T follicular helper cell (primary cell): ENCODE data around the gene SNRPA.
"Not testable (repeated sequence)": the region's sequence is repeated elsewhere in the genome, so short reads cannot be mapped to it uniquely, and the experiment has no call there.

Experiments used
- DNase-seq: peaks from one replicate; pipeline ENCODE4 v3.0.0-alpha.2; 2020; ENCODE audit warnings: low read depth

SNRPA gene

DNA sequence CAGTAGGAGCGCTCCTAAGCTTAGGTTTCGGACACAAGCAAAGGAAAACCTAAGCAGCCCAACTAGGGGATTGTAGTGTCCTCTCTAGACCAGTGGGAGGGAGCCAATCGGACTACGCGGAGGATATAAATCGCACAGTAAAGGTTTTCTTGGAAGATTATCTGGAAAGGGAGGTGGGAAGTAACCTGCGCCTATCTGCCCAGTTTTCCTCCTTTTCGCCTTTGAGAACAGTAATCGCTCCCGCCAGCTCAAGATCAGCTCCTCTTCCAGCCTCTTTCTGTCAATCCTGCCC is 26.6 kb downstream of the SNRPA start:
- DNase-seq: no peak

DNA sequence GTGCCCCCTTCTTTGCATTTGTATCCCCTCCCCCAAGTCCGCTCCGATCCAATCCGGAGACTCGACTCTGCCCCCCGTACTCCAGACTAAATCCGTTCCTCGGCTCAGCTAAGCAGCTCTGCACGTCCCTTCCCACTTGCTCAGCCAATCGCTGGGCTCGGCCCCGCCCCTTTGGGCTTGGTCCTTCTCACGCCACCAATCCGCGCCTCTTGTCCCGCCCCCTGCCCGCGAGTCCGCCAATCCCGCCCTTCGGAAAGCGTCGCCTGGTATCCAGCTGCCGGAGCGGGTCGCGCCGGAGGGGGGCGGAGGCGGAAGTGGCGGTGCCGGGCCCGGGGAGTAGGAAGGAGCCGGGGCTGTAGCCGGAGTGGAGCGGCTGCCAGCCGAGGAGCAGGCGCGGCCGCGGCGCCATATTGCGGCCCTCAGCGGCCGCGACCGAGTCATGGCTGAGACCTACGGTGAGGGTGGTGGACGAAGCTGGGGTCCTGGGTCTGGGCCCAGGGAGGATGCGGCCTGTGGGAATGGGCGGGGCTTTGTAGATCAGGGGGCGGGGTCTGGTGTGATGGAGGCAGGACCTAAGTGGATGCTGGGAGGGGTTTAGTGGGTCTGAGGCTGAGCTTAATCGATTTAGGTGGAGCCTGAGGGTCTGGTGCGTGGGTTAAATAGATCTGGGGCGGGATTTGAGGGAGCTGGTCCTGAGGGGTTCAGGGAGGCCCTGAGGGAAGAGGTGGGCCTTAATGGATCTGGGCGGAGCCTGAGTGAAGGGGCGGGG is 27.1 kb downstream of the SNRPA start, which contains the start of gene RAB4B:
RAB4B (plus strand) TSS at position 311 of the 769 bp plus-strand sequence; CDS start at position 440, 129 bp downstream.
- peak; percentile 100 for DNase-seq

DNA sequence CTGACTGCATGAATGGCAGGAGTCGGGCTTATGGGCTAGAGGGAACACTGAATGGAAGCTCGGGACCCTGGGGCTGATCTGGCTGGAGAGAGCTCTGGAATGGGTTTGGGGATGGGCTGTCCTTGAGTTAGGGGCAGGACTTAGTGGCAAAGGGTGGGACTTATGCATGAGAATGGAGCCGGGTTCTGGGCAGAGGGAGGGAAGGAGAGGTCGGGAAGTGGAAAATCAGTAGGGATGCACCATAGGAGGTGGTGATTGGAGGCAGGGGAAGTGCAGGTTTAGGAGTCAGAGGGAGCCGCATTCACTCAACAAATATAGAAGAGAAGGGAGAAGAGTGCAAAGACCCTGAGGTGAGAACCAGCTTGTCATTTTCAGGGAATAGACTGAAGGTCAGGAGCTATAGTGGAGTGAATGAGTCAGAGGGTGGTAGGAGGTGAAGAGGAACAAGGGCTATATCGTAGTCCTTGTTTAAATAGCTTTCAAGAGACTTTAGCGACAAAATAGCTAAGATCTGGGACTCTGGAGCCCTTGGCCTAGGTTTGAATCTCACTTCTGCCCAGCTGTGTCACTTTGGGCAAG is 27.8 kb downstream of the SNRPA start:
- DNase-seq: no peak

DNA sequence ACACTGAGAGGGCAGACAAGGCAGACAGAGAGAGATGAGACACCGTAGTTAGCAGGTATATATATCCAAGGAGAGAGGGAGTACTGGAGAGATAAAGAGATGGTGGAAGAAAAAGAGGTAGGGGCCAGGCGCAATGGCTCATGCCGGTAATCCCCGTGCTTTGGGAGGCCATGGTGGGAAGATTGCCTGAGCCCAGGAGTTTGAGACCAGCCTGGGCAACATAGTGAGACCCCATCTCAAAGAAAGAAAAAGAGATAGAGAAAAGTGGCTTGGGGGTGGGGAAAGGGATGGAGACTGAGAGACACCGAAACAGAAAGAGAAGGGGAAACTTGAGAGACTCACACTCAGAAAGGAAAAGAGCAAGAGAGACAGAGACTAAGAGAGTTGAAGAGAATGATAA is 29.6 kb downstream of the SNRPA start:
- DNase-seq: no peak

DNA sequence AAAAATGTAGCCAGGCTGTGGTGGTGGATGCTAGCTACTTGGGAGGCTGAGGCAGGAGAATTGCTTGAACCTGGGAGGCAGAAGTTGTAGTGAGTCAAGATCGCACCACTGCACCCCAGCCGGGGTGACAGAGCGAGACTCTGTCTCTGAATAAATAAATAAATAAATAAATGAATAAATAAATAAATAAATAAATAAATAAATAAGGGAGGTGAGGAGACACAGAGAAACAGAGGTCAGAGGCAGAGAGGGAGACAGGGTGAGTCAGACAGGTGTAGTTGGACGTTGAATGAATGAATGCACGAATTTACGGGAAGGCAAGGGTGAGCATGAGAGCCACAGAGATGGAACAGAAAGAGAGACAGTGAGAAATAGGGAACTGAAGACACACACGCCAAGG is 30.1 kb downstream of the SNRPA start:
- DNase-seq: no peak

DNA sequence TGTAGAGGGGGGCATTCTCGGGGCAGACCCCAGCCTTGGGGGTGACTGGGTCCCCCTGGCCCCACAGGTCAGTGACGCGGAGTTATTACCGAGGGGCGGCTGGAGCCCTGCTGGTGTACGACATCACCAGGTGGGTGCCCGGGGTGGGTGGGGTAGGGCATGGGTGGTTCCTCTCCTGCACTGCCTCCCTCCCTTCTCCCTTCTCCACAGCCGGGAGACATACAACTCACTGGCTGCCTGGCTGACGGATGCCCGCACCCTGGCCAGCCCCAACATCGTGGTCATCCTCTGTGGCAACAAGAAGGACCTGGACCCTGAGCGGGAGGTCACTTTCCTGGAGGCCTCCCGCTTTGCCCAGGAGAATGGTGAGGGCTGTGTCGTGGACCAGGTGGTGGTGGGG is 32.7 kb downstream of the SNRPA start:
- no peak for DNase-seq

DNA sequence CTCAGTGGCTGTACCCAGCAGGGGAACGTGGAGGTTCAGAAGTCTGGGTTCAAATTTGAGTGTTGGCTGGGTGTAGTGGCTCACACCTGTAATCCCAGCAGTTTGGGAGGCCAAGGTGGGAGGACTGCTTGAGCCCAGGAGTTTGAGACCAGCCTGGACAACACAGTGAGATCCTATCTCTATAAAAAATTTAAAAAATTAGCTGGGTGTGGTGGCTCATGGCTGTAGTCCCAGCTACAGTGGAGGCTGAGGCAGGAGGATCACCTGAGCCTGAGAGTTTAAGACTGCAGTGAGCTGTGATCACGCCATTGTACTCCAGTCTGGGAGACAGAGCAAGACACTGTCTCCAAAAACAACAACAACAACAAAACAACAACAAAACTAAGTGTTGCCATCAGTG is 33.1 kb downstream of the SNRPA start:
- DNase-seq: not testable (repeated sequence)

DNA sequence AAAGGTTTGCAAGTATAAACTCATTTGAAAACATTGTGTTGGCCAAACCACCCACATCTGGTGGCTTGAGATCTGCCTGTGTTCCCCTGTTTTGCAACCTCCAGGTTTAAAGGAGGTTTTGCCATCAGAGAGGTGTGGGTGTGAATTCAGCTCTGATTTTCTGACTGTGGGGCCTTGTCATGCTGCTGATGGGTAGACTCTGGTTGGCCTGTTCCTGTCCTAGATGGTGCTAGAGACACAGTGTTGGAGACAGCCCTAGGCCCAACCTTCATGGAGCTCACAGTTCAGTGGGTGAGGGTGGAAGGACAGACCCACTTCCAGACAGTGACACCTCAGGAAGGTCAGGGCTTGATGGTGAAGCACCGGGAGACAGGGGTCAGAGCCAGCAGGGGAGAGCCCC is 34.5 kb downstream of the SNRPA start:
- no peak for DNase-seq

DNA sequence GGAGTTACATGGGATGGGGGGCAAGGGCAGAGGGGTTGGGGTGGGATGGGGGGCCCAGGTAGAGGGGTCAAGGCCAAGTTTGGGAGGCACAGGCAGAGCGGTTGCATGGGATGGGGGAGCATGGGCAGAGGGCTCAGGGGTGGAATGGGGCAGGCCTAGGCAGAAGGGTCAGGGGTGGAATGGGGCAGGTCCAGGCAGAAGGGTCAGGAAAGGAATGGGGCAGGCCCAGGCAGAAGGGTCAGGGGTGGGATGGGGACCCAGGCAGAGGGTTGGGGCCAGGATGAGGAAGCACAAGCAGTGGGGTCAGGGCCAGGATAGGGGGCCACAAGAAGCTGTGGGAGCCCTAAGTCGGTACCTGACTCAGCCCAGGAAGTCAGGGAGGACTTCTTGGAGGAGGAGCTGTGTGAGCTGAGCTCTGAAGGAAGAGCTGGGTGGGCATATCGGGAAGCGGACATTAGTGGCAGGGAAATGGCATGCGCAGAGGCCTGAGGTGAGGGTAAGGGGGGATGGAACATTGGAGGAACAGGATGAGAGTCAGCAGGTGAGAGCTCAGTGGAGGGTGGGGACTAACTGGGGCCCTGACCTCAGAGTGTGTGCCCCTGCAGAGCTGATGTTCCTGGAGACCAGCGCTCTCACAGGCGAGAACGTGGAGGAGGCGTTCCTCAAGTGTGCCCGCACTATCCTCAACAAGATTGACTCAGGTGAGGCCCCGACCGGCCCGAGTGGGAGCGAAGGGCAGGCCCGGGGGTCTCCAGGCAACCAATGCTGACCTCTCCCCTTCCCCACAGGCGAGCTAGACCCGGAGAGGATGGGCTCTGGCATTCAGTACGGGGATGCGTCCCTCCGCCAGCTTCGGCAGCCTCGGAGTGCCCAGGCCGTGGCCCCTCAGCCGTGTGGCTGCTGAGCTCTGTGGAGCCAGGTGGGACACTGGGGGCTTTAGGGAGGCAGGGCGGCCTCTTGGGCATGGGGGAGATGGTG is 35.3 kb downstream of the SNRPA start:
- no peak for DNase-seq

DNA sequence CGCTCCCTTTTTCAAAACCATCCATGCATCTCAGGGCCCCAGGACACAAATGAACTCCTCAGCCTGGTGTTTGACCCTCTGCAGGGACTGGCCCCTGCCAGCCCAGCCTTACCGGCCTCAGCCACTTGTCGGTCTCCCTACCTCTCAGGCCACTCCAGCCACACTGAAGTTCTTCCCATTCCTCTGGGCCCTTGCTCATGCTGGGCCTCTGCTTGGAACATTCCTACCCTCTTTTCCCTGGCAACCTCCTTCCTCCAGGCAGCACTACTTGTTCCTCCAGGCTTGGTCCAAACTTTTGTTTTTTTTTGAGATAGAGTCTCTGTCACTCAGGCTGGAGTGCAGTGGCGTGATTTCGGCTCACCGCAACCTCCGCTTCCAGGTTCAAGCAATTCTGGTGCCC is 40.3 kb downstream of the SNRPA start:
- DNase-seq: no peak

DNA sequence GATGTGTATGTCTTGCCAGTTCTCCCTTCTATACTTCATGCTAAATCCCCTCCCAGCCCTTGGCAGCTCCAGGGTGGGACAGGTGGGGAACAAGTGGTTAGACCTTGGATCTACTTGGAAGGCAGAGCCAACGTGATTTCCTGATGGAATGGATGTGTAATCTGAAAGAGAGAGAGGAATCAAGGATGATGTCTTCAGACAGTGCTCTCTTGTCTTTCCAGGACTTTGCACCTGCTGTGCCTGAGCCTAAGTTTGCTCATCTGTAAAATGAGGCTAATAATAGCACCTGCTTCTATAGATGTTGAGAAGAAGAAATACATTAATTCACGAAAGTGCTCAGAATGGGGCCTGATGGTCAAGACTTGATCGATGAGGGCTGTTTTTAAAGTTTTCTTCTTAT is 41.0 kb downstream of the SNRPA start:
- DNase-seq: no peak

DNA sequence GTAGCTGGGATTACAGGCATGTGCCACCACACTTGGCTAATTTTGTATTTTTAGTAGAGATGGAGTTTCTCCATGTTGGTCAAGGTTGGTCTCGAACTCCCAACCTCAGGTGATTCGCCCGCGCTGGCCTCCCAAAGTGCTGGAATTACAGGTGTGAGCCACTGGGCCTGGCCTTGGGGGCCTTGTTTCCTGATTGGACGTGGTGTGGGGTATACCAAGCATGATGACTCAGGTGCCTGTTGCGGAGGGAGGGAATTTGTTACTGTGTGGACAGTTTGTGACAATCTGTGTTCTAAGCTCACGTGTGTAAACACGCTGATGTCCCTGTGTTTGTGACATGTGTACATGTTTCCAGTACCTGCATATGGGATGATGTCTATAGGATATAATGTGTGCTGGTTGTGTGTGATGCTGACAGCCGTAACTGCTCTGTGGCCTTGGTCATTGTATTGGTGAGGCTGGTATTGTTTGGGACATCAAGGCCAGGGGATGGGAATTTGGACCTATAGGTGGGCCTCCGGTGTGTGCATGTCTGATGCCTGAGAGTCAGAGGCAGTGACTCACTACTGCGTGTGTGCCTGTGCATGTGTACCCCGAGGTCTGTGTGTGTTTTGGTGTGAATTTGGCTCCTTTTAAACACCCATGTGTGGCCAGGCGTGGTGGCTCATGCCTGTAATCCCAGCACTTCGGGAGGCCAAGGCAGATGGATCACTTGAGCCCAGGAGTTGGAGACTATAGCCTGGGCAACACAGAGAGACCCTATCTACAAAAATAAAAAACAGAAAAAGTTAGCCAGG is 46.4 kb downstream of the SNRPA start:
- no peak for DNase-seq

DNA sequence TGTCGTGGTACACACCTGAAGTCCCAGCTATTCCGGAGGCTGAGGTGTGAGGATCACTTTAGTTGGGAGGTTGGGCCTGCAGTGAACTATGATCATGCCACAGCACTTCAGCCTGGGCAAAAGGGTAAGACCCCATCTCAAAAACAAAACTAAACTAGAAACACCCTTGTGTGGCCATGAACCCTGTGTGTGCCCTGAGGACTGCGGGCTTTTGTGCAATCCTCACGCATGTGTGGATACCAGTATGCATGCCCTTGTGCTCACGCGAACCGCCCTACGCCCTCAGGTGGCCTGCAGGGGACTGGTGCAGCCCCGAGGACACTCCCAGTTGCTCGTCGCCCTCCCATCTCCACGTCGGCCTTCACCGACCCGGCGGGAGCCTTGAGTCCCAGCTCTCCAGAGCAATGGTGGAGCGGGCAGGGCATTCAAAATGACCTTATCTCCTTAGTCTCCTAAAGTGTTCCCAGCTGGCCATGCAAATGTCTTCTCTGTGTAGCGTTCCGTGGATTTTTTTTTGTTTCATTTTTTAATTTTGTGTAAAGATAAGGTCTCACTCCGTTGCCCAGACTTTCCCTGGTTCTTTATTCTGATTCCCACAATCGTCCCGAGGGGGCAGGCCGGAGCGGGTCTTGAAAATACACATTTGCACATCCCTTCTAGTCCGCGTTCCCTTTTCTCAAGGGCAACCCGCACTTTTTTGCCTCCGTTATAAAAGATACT is 47.1 kb downstream of the SNRPA start:
- DNase-seq: peak; percentile 60

DNA sequence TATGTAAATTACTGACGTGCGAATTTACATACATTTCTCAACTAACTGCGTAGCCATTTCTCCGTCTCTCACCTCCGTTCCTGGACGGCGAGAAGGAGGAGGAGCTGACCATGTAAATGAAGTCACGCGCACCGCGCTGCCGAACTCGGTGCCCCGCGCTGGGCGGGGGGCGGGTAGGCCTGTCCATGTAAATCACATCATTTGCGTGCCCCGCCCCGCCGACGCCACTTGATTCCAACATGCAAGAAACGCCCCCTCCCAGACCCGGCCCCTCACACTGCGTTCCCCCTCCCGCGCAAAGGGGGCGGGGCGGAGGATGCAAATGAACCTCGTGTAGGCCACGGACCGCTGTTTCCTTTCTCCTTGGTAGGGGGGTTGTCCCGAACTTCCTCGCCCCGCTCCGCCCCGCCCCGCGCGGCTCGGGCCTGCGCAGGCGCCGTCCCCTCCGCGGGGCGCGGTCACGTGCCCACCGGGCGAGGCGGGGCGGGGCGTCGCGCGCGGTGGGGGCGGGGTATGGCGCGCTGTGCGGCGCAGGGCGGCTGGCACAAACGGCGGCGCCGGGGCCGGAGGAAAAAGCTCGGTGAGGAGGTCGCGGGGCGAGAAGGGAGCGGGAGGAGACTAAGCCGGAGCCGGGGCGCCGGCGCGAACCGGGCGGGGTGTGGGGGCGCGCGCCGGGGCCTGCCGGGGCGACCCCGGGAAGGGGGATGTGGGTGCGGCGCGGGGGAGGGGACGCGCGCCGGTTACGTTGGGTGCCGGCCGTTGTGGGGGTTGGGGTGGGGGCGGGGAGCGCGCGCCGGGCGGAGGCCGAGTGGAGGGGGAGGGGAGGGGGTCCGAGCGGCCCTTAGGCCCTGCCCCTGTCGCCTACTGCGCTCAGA is 47.9 kb downstream of the SNRPA start, which contains the start of gene EGLN2:
EGLN2 (plus strand) TSS at position 509 of the 875 bp plus-strand sequence. CDS start 1,382 bp downstream, outside the sequence.
- peak; percentile 100 for DNase-seq

DNA sequence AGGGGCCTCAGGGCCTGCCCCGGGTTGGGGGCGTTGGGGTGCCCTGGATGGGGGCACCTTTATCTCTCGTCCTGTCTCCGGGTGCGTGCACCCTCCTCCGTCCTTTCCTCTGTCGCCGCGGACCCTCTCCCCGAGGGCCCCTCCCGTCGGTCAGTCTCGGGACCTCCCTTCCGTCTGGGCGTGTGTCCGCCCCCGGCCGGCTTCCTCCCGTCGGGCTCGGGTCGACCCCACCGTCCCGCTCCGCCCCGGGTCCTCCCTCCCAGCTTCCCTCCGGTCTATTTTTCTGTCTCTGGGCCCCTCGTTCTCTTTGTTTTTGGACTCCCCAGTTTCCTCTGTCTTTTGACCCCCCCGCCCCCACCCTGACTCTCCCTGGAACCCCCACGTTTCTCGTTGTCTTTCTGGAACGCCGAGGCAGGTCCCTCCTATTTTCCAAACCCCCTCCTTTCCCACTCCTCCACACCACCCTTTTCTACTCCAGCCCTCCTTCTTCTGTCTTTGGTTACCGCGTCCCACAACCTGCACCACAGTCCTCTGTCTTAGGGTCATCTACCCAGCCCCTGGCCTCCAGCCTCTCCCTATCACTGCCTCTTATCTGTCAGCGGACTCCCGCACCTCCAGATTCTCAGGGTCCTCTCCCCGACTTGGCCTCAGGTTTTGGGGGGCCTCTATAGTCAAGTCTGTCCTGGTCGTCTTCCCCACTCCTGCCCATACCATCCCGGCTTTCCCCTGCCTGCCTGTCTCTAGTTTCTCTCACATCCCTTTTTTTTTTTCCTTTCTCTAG is 48.7 kb downstream of the SNRPA start:
- DNase-seq: no peak

DNA sequence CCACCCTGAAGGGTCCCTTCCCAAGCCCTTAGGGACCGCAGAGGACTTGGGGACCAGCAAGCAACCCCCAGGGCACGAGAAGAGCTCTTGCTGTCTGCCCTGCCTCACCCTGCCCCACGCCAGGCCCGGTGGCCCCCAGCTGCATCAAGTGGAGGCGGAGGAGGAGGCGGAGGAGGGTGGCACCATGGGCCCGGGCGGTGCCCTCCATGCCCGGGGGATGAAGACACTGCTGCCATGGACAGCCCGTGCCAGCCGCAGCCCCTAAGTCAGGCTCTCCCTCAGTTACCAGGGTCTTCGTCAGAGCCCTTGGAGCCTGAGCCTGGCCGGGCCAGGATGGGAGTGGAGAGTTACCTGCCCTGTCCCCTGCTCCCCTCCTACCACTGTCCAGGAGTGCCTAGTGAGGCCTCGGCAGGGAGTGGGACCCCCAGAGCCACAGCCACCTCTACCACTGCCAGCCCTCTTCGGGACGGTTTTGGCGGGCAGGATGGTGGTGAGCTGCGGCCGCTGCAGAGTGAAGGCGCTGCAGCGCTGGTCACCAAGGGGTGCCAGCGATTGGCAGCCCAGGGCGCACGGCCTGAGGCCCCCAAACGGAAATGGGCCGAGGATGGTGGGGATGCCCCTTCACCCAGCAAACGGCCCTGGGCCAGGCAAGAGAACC is 49.5 kb downstream of the SNRPA start:
- DNase-seq: no peak

DNA sequence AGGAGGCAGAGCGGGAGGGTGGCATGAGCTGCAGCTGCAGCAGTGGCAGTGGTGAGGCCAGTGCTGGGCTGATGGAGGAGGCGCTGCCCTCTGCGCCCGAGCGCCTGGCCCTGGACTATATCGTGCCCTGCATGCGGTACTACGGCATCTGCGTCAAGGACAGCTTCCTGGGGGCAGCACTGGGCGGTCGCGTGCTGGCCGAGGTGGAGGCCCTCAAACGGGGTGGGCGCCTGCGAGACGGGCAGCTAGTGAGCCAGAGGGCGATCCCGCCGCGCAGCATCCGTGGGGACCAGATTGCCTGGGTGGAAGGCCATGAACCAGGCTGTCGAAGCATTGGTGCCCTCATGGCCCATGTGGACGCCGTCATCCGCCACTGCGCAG is 50.0 kb downstream of the SNRPA start:
- DNase-seq: no peak

DNA sequence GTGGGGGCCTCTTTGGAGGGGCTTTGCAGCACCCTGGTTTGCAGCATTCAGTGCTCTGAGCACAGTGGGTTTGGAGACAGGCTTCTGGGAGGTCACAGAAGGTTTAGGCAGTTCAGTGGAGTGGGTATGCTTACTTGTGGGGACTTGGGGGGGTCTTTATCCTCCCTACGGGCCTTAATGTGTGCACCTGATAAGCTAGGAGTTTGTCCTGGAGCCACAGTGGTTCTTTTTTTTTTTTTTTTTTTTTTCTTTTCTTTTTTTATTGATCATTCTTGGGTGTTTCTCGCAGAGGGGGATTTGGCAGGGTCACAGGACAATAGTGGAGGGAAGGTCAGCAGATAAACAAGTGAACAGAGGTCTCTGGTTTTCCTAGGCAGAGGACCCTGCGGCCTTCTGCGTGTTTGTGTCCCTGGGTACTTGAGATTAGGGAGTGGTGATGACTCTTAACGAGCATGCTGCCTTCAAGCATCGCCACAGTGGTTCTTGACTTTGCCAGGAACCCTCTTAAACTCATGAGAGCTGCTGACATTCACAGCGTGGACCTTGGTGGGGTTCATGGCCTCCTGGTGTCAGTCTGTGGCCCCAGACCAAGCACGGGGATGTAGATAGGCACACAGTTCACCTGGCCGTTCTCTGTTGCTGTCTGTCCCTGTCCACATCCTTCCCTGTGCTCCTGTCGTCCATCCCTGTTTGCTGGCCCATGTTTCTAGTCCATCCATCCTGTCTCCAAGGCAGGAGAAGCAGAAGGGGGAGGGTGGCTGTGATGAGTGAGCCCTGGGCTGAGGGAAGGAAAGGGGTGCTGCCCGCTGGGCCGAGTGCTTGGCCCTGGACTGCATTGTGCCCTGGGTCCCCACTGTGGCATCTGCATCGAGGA is 50.7 kb downstream of the SNRPA start:
- DNase-seq: no peak
